Measurements from ENCODE around the gene M1AP. TPM values are rescaled to one million over a fixed set of nuclear protein-coding genes. Genes with fewer than 3 reads are reported as not detected.

The M1AP gene
- polyA plus RNA-seq, 1 donor, result 0.14 TPM

DNA sequence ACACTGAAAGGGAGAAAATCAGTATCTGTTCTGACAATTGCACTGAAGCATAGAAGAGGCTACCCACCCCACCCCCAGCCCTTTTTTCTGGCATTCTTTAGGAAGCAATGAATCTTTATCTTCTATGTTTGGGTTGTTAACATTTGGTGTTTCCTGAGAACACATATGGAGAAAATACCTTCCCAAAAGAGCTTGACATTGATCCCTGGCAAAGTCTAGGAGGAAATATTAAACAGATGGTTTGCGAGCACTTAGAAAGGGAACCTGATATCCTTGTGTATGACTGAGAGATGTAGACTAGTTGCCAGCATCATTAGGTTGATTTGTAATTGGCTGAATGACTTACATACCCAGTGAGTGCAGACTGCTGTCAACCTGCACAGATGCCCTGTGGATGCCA, 50.7 kb downstream of the M1AP start:
- no peak for DNase-seq (ENCODE audit: low read depth)

DNA sequence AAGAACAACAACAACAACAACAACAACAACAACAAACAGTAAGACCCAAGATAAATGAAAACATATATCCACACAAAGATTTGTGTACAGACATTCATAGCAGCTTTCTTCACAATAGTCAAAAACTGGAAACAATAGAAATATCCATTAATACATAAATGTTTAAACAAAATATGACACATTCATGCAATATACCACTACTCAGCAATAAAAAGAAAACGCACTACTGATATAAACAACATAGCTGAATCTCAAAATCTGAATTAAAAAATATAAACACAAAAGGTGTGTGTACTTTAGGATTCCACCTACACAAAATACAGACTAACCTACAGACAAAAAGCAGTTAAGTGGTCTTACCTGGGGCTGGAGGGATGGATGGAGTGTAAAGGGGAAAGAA, 51.5 kb downstream of the M1AP start:
- no peak for DNase-seq (ENCODE audit: low read depth)

DNA sequence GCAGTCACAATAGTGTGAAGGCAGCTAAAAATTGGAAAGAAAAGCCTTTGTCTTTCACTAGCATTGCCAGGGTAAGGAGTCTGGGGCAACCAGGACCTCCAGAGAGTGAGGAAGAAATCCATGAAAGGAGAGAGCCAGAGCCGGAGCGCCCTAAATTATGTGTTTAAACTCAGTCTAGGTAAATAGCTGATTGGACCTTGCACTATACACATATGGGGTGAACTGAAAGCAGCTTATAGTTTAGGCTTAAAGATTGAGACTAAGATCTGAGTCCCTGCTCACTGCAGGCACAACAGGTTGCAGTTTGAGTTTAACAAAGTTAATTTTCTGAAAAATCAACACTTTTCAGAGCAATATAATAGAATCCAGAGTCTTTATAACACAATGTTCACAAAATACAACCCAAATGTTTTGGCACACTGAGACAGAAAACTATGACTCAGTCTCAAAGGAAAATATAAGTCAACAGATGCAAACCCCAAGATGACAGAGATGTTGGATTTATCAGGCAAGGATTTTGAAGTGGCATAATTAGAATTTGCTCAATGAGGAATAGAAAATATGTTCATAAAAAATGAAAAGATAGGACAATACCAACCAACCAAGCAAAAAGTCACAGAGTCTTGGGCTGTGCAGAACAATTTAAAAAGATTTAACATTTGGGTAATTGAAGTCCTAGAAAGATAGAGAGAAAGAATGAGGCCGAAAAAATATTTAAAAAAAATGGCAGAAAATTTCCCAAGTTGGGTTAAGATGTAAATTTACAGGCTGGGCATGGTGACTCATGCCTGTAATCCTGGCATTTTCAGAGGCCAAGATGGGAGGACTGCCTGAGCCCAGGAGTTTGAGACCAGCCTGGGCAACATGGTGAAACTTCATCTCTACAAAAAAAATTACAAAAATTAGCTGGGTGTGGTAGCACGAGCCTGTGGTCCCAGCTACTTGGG, 54.0 kb downstream of the M1AP start:
- DNase-seq (ENCODE audit: low read depth), result no peak

DNA sequence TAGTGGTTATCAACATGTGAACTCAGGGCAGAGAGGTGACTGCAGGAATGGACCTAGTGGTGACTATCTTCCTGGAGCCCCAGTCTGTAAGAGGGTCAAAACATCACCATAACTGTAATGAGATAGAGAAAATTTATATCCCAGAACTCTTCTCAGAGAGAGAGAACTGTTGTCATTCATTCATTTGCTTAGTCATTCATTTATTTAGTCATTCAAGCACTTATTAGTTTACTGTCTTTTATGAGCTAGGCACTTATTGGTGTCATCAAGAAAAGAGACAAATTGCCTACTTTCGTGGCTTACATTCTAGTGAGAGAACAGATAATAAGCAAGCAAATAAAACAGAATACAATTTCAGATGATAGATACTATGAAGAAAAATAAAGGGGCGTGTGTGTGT, 59.5 kb downstream of the M1AP start:
- DNase-seq (ENCODE audit: low read depth), result no peak

DNA sequence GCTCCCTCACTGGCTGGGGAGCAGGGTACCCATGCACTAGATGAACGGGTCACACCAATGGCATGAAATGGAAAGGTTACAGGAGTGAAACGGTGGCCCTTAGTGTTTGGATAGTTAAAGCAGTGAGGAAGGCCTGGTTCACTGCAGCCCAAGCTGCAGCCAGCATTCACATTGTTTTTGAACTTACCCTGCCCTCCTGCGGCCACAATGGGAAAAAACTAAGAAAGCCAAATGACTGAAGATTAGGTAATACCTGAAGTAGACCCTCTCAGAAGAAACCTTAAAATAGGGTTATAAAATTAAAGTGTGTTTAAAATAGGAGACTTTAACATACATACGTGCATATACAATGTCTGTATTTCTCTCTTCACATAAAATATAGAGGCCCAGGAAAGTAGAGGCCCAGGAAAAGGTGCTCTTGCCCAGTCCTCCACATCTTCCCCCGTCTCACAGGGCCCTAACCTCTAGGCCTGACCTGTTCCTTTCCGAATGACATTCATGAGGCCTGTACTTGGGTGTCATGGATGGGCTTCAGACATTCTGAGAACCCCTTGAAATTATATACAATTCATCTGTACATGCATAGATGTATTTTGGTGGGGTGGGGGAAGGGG, 60.4 kb downstream of the M1AP start:
- peak; percentile 60 for DNase-seq (ENCODE audit: low read depth)

DNA sequence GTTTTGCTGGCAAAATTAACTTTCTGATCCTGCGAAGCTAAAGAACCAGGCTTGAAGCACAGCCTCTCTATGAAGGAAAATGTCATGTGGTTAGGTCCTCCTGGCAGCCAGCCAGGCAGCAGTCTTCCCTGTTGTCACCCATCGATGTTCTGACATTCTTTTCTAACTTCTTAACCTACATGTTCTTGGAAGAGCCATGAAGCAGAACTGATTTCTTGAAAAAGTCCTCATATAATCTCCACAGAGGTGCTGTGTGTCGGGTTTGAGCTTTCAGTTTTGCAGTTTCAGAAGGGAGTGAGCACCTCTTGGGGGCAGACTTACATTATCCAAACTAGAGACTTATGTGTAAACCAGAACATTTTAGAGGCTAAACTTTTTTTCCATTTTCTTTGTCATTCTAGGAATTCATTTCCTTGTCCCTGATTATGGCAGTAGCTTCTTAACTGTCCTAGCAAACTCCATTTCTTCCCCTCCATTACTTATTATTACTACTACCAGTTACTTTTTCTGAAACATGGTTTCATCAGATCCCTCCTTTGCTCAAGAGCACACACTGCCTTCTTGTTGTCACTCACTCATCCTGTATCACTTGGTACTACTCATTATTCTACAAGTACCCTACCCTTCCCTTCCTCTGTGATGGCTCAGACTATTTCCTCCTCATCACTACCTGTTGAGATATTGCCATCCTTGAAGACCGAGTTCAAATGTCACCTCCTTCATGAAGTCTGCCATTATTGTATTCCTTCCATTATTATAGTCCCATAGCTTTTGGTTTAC, 62.5 kb downstream of the M1AP start:
- no peak for DNase-seq (ENCODE audit: low read depth)

DNA sequence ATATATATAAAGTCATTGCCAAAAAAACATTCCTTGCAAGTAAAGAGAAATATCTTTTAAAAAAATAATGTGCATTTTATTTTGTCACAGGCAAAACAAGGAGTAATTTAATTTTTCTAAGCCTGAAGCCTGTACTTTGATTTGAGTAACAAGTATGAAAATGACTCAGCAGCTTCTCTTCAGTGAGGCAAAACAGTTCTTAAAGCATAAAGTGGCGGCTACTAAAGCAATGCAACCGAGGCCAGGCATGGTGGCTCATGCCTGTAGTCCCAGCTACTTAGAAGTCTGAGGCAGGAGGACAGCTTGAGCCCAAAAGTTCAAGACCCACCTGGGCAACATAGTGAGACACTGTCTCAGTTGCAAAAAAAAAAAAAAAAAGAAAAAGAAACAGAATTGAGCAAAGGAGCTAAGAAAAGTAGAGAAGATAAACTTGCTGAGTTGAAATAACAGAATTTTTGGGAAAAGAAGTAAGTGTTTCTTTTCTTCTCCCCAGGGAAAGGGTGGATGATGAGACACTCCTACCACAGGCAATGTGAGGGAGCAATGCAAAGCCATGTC, 64.0 kb downstream of the M1AP start:
- DNase-seq (ENCODE audit: low read depth), result no peak

DNA sequence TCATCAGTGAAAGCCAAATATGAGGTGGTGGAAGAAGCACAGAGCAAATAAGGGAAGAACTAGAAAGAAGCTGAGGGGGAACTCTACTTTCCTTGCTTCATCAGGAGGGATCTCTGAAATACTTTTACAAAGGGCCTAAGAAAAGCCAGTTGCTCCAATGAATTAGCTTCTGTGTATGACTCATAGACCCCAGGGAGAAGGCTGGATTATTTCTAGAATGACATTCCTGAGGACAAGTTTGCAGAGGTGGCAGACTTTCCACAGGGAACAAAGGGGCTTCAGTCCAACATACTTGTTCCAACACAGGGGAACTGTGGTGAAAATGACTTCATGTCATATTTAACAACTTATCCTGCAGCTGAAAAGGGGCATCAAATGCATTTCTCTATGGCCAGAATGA, 64.6 kb downstream of the M1AP start:
- DNase-seq (ENCODE audit: low read depth), result no peak

DNA sequence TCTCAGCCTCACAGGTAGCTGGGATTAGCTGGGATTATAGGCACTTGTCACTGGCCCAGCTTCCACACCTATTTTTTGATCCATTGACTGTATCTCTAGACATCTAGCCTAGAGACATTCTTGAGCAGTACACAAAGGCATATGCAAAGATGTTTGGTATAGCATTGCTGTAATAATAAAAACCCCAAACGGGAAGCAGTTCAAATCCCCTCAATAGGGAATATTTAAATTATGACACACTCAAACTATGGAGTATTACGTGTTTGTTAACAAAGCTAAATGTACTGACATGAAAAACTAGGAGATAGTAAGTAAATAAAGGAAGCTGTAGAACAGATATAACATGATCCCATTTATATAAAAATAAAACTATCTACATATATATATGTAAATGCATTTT, 65.9 kb downstream of the M1AP start:
- DNase-seq (ENCODE audit: low read depth), result no peak

DNA sequence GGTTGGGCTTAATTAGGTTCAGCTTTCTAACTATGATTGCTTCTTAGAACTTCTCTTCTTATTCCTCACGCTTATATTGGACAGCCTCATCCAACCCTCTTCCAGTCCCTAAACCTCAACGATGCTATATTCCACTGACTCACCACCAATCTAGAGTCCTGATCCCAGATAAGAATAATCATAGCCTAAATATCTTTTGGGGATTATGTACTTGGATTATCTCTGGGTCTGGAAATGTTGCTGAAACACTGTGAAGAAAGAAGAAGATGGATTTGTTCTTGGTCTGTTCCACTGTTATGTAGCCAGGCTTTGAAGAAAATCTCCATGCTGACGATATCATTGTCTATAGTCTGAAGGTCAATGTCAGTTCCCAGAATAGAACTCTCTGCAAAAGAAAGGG, 66.7 kb downstream of the M1AP start:
- no peak for DNase-seq (ENCODE audit: low read depth)

DNA sequence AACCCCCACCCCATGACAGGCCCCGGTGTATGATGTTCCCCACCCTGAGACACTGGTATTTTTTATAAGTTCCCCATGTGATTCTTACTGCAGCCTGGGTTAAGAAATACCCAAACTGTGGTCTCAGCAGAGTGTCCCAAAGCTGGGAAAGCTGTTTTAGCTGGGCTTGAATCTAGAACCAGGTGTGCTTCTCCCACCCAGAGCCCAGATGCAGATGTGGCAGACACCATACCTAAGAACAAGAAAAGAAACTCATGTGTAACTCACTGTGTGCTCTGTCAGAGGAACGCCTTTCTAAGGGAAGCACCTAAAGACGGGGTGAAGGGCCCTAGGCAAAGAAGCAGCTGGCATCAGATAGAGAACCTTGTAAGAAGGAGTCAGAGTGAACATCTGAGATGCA, 69.7 kb downstream of the M1AP start:
- no peak for DNase-seq (ENCODE audit: low read depth)

DNA sequence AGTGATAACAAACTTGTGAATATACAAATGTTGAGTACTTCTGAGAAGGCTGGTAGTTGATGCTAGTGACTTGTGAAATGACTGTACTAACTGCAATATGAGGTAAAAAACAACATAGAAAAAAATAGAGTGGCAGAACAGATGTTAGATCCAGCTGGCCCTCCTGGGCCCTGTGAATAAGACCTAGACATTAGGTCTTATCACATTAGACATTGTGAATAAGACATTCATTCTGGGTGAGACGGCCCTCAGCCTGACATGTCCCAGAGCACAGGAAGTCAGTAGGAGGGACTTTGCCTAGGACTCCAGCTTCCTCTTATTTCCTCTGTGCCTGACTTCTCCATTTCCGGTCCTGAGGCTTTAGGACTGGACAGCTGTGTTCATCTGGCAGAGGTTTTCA, 70.7 kb downstream of the M1AP start:
- no peak for DNase-seq (ENCODE audit: low read depth)

DNA sequence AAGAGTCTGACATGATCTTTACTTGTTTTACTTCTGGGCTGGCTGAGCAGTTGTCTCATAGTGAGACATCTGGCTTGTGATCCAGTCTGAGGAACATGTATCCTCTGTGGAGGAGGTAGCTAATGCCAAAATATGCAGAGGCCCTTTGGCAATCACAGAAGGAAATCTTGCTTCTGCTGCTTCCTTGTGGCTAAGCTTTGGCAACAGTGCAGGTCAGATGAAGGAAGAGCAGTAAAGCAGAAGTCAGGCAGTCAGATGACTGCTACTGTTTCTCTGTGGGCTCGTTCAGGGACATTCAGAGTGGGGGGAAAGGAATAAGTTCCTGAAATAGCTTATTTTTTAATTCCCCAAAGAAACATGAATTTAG, 71.3 kb downstream of the M1AP start:
- no peak for DNase-seq (ENCODE audit: low read depth)

DNA sequence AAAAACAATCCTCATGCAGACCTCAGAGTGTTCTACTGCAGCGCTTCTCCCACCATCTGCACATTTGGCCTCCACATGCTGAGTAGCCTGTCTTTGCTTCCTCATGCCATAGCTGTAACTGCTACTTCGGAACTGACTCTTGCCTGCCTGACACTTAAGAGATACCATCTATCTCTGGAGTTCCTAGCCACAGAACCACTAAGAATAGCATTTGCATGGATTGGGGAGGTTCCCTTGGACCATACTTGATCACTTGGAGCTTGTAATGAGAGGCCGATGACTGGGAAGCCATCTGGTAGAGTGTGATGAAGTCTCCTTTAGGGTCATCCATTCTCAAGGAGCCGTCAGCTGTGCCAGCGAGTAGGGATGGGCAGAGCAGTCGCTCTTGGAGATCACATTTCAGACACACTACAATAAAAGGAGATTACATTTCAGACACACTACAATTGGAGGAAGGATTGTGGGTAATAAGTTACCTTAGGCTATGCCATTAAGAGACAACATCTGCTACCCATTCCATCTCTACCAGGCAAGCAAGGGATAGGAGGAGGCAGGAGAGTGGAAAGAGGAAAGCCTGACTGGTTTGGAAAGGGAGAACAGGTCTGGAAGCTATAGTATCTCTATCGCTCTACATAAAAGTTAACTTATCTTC, 71.8 kb downstream of the M1AP start:
- DNase-seq (ENCODE audit: low read depth), result no peak

DNA sequence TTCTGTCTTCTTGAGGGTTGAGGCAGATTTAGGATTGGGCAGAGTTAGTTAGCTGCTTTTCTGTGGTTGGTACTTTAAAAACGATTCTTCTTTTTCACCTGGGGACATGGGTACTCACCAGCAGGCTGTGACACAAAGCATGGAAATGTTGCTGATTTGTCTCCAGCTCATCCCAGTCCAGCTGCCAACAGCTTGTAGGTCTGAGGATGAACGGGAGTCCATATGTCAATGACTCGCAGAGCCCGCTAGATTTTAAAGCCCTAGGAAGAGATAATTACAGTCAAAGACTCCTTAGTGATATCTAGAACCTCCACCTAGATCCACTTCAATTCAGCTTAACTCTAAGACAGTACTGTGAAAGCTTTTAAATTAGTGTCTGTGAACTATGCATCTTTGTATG, 72.8 kb downstream of the M1AP start:
- no peak for DNase-seq (ENCODE audit: low read depth)

DNA sequence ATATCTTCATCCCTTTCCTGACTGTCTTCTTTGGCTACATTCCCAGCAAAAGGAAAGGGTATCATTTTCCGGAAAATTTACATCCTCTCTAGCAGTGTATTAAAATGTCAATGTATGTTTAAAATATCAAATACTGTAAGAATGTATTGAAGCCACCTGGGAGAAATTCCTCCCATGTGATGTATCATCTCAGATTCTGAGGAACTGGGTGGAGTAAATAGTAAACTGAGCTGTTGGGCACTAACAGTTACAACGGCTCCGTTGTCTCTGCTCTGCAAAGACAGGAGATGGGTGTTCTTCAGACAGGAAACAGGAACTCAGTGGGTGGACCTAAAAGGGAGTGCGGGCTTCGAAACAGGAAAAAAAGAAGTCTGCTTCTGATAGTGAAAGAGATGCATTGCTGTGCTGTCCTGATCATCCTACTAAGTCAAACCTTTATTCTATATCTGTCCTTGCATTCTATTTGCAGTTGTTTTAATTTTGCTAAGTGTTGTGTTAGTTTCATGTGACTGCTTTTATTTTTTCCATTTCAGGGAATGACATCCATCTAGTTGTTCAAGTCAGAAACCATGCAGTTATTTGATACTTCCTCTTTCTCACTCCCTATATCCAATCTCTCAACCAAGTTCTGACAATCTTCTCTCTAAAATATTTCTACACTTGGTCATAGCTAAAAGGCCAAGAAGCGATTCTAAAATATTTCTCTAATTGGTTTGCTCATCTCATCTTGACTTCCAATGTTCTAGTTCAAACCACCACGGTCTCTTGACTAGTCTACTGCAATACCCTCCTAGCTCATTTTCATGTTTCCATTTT, 74.2 kb downstream of the M1AP start:
- no peak for DNase-seq (ENCODE audit: low read depth)

DNA sequence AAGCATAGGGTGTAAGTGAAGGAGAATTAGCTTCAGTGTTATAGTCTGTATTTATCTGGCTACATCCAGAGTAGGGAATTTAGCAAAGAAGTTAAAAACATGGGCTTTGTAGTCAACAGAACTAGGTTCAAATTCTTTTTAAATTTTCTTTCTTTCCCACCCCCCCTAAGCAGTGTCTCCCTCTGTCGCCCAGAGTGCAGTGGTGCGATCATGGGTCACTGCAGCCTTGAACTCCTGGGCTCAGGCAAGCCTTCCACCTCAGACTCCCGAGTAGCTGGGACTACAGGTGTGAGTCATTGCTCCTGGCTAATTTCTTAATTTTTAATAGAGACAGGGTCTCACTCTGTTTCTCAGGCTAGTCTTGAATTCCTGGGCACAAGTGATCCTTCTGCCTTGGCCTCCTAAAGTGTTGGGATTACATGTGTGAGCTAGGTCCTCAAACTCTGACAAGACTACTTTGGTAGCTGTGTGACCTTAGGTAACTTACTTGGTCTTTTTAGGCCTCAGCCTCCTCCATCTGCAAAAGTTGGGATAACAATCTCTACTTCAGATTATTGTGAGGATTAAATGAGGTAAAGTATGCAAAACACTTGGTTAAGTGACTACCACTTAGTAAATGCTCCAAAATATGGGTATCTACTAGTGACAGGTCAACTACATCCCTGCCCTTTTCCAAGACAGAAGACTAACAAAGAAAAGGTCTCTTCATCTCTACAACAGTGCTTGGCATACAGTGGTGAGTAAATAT, 75.8 kb downstream of the M1AP start:
- no peak for DNase-seq (ENCODE audit: low read depth)

DNA sequence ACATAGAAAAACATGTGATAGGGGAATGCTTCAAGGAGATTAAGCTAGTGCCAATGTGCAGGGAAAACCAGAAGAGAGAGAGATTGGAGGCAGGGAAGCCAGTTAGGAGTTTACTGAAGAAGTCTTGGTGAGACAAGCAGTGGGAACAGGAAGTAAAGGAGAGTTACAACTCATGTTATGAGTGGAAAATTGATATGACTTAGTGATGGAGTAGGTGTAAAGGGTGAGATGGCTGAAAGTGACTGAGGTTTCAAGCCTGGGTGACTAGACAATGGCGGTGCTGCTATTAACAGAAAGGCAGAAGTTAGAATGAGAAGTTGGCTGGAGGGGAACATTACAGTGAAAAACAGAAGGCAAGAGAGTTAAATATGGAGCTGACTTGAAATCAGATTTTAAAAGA, 77.1 kb downstream of the M1AP start:
- DNase-seq (ENCODE audit: low read depth), result no peak

DNA sequence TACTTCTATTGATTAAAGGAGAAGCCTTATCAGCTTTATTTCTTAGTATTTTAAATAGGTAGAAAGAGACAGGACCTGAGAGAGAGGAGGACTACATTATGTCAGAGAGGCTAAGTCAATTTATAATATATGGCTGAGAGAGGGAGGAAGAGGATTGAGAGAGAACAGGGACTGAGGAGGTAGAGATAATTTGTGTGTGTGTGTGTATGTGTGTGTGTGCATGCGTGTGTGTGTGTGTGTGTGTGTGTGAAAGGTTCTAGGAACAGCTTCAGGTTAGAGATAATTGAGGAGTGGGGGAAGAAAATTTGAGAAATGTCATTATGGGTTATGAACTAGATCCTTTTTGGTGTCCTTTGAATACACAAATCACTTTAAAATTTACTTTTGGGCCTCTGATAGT, 78.4 kb downstream of the M1AP start:
- no peak for DNase-seq (ENCODE audit: low read depth)

DNA sequence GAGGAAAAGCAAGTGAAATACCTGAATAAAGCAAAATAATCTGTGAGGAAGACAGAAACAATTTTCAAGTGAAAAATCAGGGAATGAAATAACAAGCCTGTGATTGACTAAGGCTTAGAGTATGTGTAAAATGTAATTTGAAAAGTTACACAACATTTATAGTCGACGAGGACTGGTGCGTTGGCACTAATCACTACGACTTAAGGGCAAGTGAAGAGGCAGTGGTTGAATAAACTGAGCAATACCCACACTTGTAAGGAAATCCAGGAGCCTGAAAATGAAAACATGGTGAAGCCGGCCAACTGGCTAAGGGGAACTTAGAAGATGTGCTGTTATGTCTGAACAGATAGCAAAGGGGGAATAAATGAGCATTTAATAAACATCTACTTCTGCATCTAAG, 80.2 kb downstream of the M1AP start:
- DNase-seq (ENCODE audit: low read depth), result no peak

Measured in forelimb muscle (tissue), 1 donor.